Liver (tissue), 9 donors: ENCODE measurements around the gene SLC12A3. TPM values are rescaled to one million over a fixed set of nuclear protein-coding genes. Genes with fewer than 3 reads are reported as not detected.

ENCODE experiments used
- DNase-seq: peaks from one replicate; pipeline ENCODE4 v3.0.0-alpha.2; 2017; ENCODE audit warnings: low spot score
- H3K27ac ChIP-seq, 2 donors: one replicate each; pipeline ENCODE4 v1.7.0; 2013; ENCODE audit warnings: inconsistent platforms in 2 of 2, low read length in 2 of 2, control low read depth in 1 of 2, low read depth in 1 of 2, mild to moderate bottlenecking in 1 of 2
- H3K27me3 ChIP-seq, 4 donors: one replicate each; pipeline versions ENCODE4 v1.6.1 to v1.7.0; 2013; ENCODE audit warnings: low read length in 3 of 4, inconsistent platforms in 1 of 4, mild to moderate bottlenecking in 1 of 4, moderate library complexity in 1 of 4; ENCODE audit not compliant: control insufficient read depth in 4 of 4, insufficient read depth in 4 of 4
- H3K36me3 ChIP-seq, 4 donors: one replicate each; pipeline versions ENCODE4 v1.6.1 to v1.7.0; 2013; ENCODE audit warnings: low read length in 3 of 4, mild to moderate bottlenecking in 3 of 4, low read depth in 1 of 4, moderate library complexity in 1 of 4; ENCODE audit not compliant: control insufficient read depth in 4 of 4, insufficient read depth in 3 of 4
- H3K4me1 ChIP-seq, 4 donors: one replicate each; pipeline versions ENCODE4 v1.6.1 to v1.7.0; 2013; ENCODE audit warnings: low read length in 3 of 4, mild to moderate bottlenecking in 3 of 4, moderate library complexity in 1 of 4; ENCODE audit not compliant: control insufficient read depth in 4 of 4, insufficient read depth in 4 of 4
- H3K4me3 ChIP-seq, 3 donors: one replicate each; pipeline versions ENCODE4 v1.6.1 to v1.7.0; 2013; ENCODE audit warnings: low read length in 3 of 3, control low read depth in 1 of 3, low read depth in 1 of 3, mild to moderate bottlenecking in 1 of 3
- H3K9ac ChIP-seq, 2 donors: one replicate each; pipeline ENCODE4 v1.7.0; 2013; ENCODE audit warnings: low read length in 2 of 2, mild to moderate bottlenecking in 2 of 2, moderate library complexity in 2 of 2, control low read depth in 1 of 2, low read depth in 1 of 2
- H3K9me3 ChIP-seq, 4 donors: one replicate each; pipeline versions ENCODE4 v1.6.1 to v1.7.0; 2013; ENCODE audit warnings: low read length in 3 of 4; ENCODE audit not compliant: control insufficient read depth in 4 of 4
- CTCF ChIP-seq: fragments of 150-350 bp; IDR thresholded peaks from 2 replicates; pipeline ENCODE4 v1.5.1; 2017; ENCODE audit warnings: improper control_type of control experiment, low read depth, low read length; ENCODE audit not compliant: missing input control
- EGR1 ChIP-seq, 2 donors: IDR thresholded peaks; 2 replicates each; pipeline ENCODE4 v1.6.1; 2016 to 2018; ENCODE audit warnings: antibody characterized with exemption in 2 of 2, low read depth in 2 of 2
- FOXA2 ChIP-seq: IDR thresholded peaks from 2 replicates; pipeline ENCODE4 v1.6.1; 2016; ENCODE audit warnings: antibody characterized with exemption
- GABPA ChIP-seq, 2 donors: IDR thresholded peaks in 1 of 2; conservative IDR thresholded peaks in 1 of 2; 2 replicates each; pipeline ENCODE4 v1.6.1; 2016; ENCODE audit warnings: antibody characterized with exemption in 2 of 2, mild to moderate bottlenecking in 1 of 2, moderate library complexity in 1 of 2
- HNF4A ChIP-seq, 2 donors: conservative IDR thresholded peaks; 2 replicates each; pipeline ENCODE4 v1.6.1; 2016; ENCODE audit warnings: antibody characterized with exemption in 2 of 2, mild to moderate bottlenecking in 2 of 2
- HNF4G ChIP-seq: IDR thresholded peaks from 2 replicates; pipeline ENCODE4 v1.6.1; 2016; ENCODE audit warnings: antibody characterized with exemption
- JUND ChIP-seq, 2 donors: IDR thresholded peaks; 2 replicates each; pipeline ENCODE4 v1.6.1; 2016; ENCODE audit warnings: antibody characterized with exemption in 2 of 2
- MAX ChIP-seq: IDR thresholded peaks from 2 replicates; pipeline ENCODE4 v1.6.1; 2016; ENCODE audit warnings: antibody characterized with exemption
- NR2F2 ChIP-seq: IDR thresholded peaks from 2 replicates; pipeline ENCODE4 v1.6.1; 2016; ENCODE audit warnings: antibody characterized with exemption
- RAD21 ChIP-seq, 2 donors: IDR thresholded peaks; 2 replicates each; pipeline ENCODE4 v1.6.1; 2016; ENCODE audit warnings: antibody characterized with exemption in 2 of 2, mild to moderate bottlenecking in 2 of 2
- REST ChIP-seq: IDR thresholded peaks from 2 replicates; pipeline ENCODE4 v1.6.1; 2016; ENCODE audit warnings: antibody characterized with exemption, mild to moderate bottlenecking
- RXRA ChIP-seq, 2 donors: IDR thresholded peaks; 2 replicates each; pipeline ENCODE4 v1.6.1; 2017 to 2018; ENCODE audit warnings: antibody characterized with exemption in 2 of 2, mild to moderate bottlenecking in 1 of 2
- SP1 ChIP-seq: IDR thresholded peaks from 2 replicates; pipeline ENCODE4 v1.6.1; 2018; ENCODE audit warnings: antibody characterized with exemption, mild to moderate bottlenecking
- TAF1 ChIP-seq: conservative IDR thresholded peaks from 2 replicates; pipeline ENCODE4 v1.6.1; 2016; ENCODE audit warnings: antibody characterized with exemption, mild to moderate bottlenecking
- YY1 ChIP-seq: IDR thresholded peaks from 2 replicates; pipeline ENCODE4 v1.6.1; 2016; ENCODE audit warnings: antibody characterized with exemption, mild to moderate bottlenecking
- ZBTB33 ChIP-seq: IDR thresholded peaks from 2 replicates; pipeline ENCODE4 v1.6.1; 2016; ENCODE audit warnings: antibody characterized with exemption
- WGBS: extraction: QIAGEN DNeasy Blood & Tissue Kit; methylation state at CpG from one replicate; pipeline ENCODE4 v1.1.7; 2013; 5-methylcytosine and 5-hydroxymethylcytosine counted together
- polyA plus RNA-seq, 2 donors: library from polyadenylated mRNA; stranded (reverse) in 1 of 2; unstranded in 1 of 2; fragments of 200-250 nt in 1 of 2; fragments of >200 nt in 1 of 2; fragmentation: Nextera tagmentation in 1 of 2; extraction: Ambion mirVana in 1 of 2; gene quantifications; one replicate each; pipeline versions ENCODE4 v1.2.1 to v1.2.3, GENCODE V29; 2013 to 2015
- total RNA-seq, 2 donors: library from RNA; depleted of rRNA; stranded (reverse); fragments of >200 nt; gene quantifications; one replicate each; pipeline ENCODE4 v1.2.3, GENCODE V29; 2014
- donor health status: healthy.
- donor health status: healthy.
- donor health status: healthy.
- donor health status: healthy.
- donor health status: healthy.

The SLC12A3 gene
- total and polyA plus RNA-seq, 4 donors: 0.09 TPM; not detected in 3

- TF ChIP-seq CTCF (no peak), ZBTB33 (no peak), GABPA (IDR thresholded peaks at IDR 0.05 in 1 of 2, conservative IDR thresholded peaks at IDR 0.05 in 1 of 2) (no peak), RAD21 (IDR thresholded peaks at IDR 0.05) (no peak), YY1 (no peak), JUND (IDR thresholded peaks at IDR 0.05) (no peak), FOXA2 (no peak), NR2F2 (no peak), HNF4A (conservative IDR thresholded peaks at IDR 0.05) (no peak), EGR1 (IDR thresholded peaks at IDR 0.05; ENCODE audit: low read depth in 2 of 2) (no peak)
Observed at GRCh38 chr16:56956076-56956475, 91.1 kb downstream of the SLC12A3 start (continued).

GRCh38 chr16:56956756-56957155 lies 91.7 kb downstream of the SLC12A3 start:
- Histone ChIP-seq H3K9ac (no peak overlapping the region), H3K9me3 (no peaks in the 10 kb centered on the region), H3K4me3 (no peak overlapping the region), H3K27ac (no peak overlapping the region), H3K4me1 (peaks cover 0 to 5% (median 1%) of the 10 kb centered on the region in 4 donors), H3K36me3 (no peaks in the 10 kb centered on the region), H3K27me3 (no peaks in the 10 kb centered on the region)
- TF ChIP-seq HNF4A (conservative IDR thresholded peaks at IDR 0.05) (no peak), JUND (IDR thresholded peaks at IDR 0.05) (no peak), RAD21 (IDR thresholded peaks at IDR 0.05) (no peak), EGR1 (IDR thresholded peaks at IDR 0.05; ENCODE audit: low read depth in 2 of 2) (no peak), RXRA (IDR thresholded peaks at IDR 0.05) (no peak), TAF1 (no peak), NR2F2 (no peak), GABPA (IDR thresholded peaks at IDR 0.05 in 1 of 2, conservative IDR thresholded peaks at IDR 0.05 in 1 of 2) (no peak)
- no peak for DNase-seq
- 66% methylated on average over 4 of the region's 4 CpGs for WGBS

- TF ChIP-seq REST (no peak), SP1 (no peak), MAX (no peak), EGR1 (IDR thresholded peaks at IDR 0.05; ENCODE audit: low read depth in 2 of 2) (no peak), NR2F2 (no peak), HNF4G (no peak)
- peaks cover 0 to 10% (median 3%) of the 10 kb centered on the region in 4 donors for H3K4me1 ChIP-seq
- DNase-seq: no peak
- H3K4me3 ChIP-seq: no peak overlapping the region
- no peak overlapping the region for H3K9ac ChIP-seq
- H3K27ac ChIP-seq: peak overlapping the region in 1 of 2 donors; percentile 20
- H3K27me3 ChIP-seq: no peaks in the 10 kb centered on the region
- WGBS: 67% methylated on average over 13 of the region's 13 CpGs
- H3K36me3 ChIP-seq: no peaks in the 10 kb centered on the region
- no peaks in the 10 kb centered on the region for H3K9me3 ChIP-seq
Observed at GRCh38 chr16:56960681-56961281, 95.8 kb downstream of the SLC12A3 start.
